ENCODE data around the gene BACH2. TPM values are rescaled to one million over a fixed set of nuclear protein-coding genes. Genes with fewer than 3 reads are reported as not detected.

BACH2 gene
- polyA plus RNA-seq, 1 of the 3 experiments (the other 2 are of a cell fraction): 0.46 TPM

DNA sequence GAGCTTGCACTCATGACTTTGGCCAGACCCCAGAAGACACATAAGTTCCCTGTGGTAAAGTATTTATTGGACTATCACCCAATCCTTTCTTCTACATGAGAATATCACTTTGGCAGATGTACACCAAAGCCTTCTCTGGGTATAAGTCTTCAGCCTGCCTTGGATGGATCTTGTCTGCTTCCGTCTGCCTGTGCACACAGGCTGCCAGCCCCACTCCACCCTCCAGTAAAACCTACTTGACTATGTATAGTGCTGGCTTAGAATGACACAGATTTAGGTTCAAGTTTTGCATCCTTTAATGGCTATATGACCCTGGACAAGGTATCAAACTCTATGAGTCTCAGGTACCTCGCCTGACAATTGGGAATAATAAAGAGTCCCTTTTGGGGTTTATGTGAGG, 63.4 kb downstream of the BACH2 start:
- 100% methylated on average over 2 of the region's 2 CpGs for WGBS (ENCODE audit: low lambda C conversion rate)
- no peaks in the 10 kb centered on the region for H3F3A ChIP-seq (replicated peaks; ENCODE audit: insufficient read depth)
- TF ChIP-seq, protein P1, sequence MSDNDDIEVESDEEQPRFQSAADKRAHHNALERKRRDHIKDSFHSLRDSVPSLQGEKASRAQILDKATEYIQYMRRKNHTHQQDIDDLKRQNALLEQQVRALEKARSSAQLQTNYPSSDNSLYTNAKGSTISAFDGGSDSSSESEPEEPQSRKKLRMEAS (IDR thresholded peaks at IDR 0.05; ENCODE audit: low read depth): no peak
- TF ChIP-seq, protein P2, sequence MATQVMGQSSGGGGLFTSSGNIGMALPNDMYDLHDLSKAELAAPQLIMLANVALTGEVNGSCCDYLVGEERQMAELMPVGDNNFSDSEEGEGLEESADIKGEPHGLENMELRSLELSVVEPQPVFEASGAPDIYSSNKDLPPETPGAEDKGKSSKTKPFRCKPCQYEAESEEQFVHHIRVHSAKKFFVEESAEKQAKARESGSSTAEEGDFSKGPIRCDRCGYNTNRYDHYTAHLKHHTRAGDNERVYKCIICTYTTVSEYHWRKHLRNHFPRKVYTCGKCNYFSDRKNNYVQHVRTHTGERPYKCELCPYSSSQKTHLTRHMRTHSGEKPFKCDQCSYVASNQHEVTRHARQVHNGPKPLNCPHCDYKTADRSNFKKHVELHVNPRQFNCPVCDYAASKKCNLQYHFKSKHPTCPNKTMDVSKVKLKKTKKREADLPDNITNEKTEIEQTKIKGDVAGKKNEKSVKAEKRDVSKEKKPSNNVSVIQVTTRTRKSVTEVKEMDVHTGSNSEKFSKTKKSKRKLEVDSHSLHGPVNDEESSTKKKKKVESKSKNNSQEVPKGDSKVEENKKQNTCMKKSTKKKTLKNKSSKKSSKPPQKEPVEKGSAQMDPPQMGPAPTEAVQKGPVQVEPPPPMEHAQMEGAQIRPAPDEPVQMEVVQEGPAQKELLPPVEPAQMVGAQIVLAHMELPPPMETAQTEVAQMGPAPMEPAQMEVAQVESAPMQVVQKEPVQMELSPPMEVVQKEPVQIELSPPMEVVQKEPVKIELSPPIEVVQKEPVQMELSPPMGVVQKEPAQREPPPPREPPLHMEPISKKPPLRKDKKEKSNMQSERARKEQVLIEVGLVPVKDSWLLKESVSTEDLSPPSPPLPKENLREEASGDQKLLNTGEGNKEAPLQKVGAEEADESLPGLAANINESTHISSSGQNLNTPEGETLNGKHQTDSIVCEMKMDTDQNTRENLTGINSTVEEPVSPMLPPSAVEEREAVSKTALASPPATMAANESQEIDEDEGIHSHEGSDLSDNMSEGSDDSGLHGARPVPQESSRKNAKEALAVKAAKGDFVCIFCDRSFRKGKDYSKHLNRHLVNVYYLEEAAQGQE (IDR thresholded peaks at IDR 0.05; ENCODE audit: low read depth, low read length): no peak
- TF ChIP-seq POLR2AphosphoS5 (IDR thresholded peaks at IDR 0.05; ENCODE audit: low read depth, low read length) (no peak), TAF1 (IDR thresholded peaks at IDR 0.05; ENCODE audit: borderline replicate concordance, low read depth, low read length) (no peak), USF2 (IDR thresholded peaks at IDR 0.05; ENCODE audit: borderline replicate concordance, low read depth, low read length) (no peak), RXRA (IDR thresholded peaks at IDR 0.05; ENCODE audit: borderline replicate concordance, low read depth) (no peak), EZH2phosphoT487 (IDR thresholded peaks at IDR 0.05; ENCODE audit: borderline replicate concordance, low read depth) (no peak), SIN3A (IDR thresholded peaks at IDR 0.05; ENCODE audit: borderline replicate concordance, low read depth, low read length) (no peak), TCF12 (IDR thresholded peaks at IDR 0.05) (no peak)
- TF ChIP-seq, protein P3, sequence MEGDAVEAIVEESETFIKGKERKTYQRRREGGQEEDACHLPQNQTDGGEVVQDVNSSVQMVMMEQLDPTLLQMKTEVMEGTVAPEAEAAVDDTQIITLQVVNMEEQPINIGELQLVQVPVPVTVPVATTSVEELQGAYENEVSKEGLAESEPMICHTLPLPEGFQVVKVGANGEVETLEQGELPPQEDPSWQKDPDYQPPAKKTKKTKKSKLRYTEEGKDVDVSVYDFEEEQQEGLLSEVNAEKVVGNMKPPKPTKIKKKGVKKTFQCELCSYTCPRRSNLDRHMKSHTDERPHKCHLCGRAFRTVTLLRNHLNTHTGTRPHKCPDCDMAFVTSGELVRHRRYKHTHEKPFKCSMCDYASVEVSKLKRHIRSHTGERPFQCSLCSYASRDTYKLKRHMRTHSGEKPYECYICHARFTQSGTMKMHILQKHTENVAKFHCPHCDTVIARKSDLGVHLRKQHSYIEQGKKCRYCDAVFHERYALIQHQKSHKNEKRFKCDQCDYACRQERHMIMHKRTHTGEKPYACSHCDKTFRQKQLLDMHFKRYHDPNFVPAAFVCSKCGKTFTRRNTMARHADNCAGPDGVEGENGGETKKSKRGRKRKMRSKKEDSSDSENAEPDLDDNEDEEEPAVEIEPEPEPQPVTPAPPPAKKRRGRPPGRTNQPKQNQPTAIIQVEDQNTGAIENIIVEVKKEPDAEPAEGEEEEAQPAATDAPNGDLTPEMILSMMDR (IDR thresholded peaks at IDR 0.05): no peak
- no peaks in the 10 kb centered on the region for H3K9me2 ChIP-seq
- no peaks in the 10 kb centered on the region for H3K9me3 ChIP-seq
- no peaks in the 10 kb centered on the region for H4K20me1 ChIP-seq (ENCODE audit: insufficient read depth)
- no peaks in the 10 kb centered on the region for H3K79me2 ChIP-seq (ENCODE audit: insufficient read depth)
- no peaks in the 10 kb centered on the region for H3K36me3 ChIP-seq (replicated peaks in 1 of 2; ENCODE audit: control insufficient read depth in 1 of 2, insufficient read depth in 2 of 2, low read length in 1 of 2)
- no peak for DNase-seq
- H3K4me2 ChIP-seq: no peak overlapping the region
- POLR2A ChIA-PET: no interaction called here
- H3K4me3 ChIP-seq (ENCODE audit: low read depth in 2 of 2, low read length in 1 of 2): no peak overlapping the region
- H3K27ac ChIP-seq (ENCODE audit: low read depth in 2 of 2, low read length in 1 of 2): no peak overlapping the region
- H3K4me1 ChIP-seq (ENCODE audit: control insufficient read depth in 1 of 2, insufficient read depth in 2 of 2, low read depth in 1 of 2, low read length in 1 of 2): peaks cover 0 to 10% of the 10 kb centered on the region in 2 experiments; a peak in 2 of 4 replicates
- CTCF ChIA-PET: no interaction called here
- H2AFZ ChIP-seq (ENCODE audit: low read depth): no peak overlapping the region
- no peaks in the 10 kb centered on the region for H3K27me3 ChIP-seq (ENCODE audit: insufficient read depth)
- H3K9ac ChIP-seq: no peak overlapping the region

- Histone ChIP-seq H3K9me3 (no peaks in the 10 kb centered on the region), H3K27me3 (ENCODE audit: insufficient read depth) (no peaks in the 10 kb centered on the region), H3K27ac (ENCODE audit: low read depth in 2 of 2, low read length in 1 of 2) (no peak overlapping the region), H3F3A (replicated peaks; ENCODE audit: insufficient read depth) (no peaks in the 10 kb centered on the region), H3K4me2 (no peak overlapping the region), H3K36me3 (replicated peaks in 1 of 2; ENCODE audit: control insufficient read depth in 1 of 2, insufficient read depth in 2 of 2, low read length in 1 of 2) (no peaks in the 10 kb centered on the region), H3K9ac (no peak overlapping the region), H2AFZ (ENCODE audit: low read depth) (no peak overlapping the region), H3K79me2 (ENCODE audit: insufficient read depth) (no peaks in the 10 kb centered on the region), H4K20me1 (ENCODE audit: insufficient read depth) (no peaks in the 10 kb centered on the region), H3K4me1 (ENCODE audit: control insufficient read depth in 1 of 2, insufficient read depth in 2 of 2, low read depth in 1 of 2, low read length in 1 of 2) (peaks cover 0 to 7% of the 10 kb centered on the region in 2 experiments; a peak in 1 of 4 replicates), H3K9me2 (no peaks in the 10 kb centered on the region), H3K4me3 (ENCODE audit: low read depth in 2 of 2, low read length in 1 of 2) (no peak overlapping the region)
- ChIA-PET CTCF (no interaction called here), POLR2A (no interaction called here)
- no peak for DNase-seq
- WGBS (ENCODE audit: low lambda C conversion rate): 82% methylated on average over 1 of the region's 1 CpG
- TF ChIP-seq RFX5 (IDR thresholded peaks at IDR 0.05; ENCODE audit: low read length) (no peak), RCOR1 (IDR thresholded peaks at IDR 0.05; ENCODE audit: low read length) (no peak), TCF12 (IDR thresholded peaks at IDR 0.05) (no peak), GABPA (IDR thresholded peaks at IDR 0.05; ENCODE audit: low read depth) (no peak), TAF1 (IDR thresholded peaks at IDR 0.05; ENCODE audit: borderline replicate concordance, low read depth, low read length) (no peak), NFIC (IDR thresholded peaks at IDR 0.05; ENCODE audit: borderline replicate concordance) (no peak), EZH2phosphoT487 (IDR thresholded peaks at IDR 0.05; ENCODE audit: borderline replicate concordance, low read depth) (no peak), NRF1 (IDR thresholded peaks at IDR 0.05; ENCODE audit: low read depth, low read length) (no peak), SMC3 (IDR thresholded peaks at IDR 0.05; ENCODE audit: low read depth, low read length) (no peak), RAD21 (IDR thresholded peaks at IDR 0.05; ENCODE audit: low read length) (no peak), FOXM1 (IDR thresholded peaks at IDR 0.05; ENCODE audit: low read depth) (no peak), POLR2AphosphoS5 (IDR thresholded peaks at IDR 0.05; ENCODE audit: low read depth, low read length) (no peak), CHD2 (IDR thresholded peaks at IDR 0.05; ENCODE audit: low read length, partially characterized antibody) (no peak), GATA2 (CRISPR knock-in tag; IDR thresholded peaks at IDR 0.05) (no peak), MXI1 (IDR thresholded peaks at IDR 0.05; ENCODE audit: low read depth, low read length) (no peak)
Measured at GRCh38 chr6:90231798-90232197, 64.8 kb downstream of the BACH2 start.

Measured in SK-N-SH (cell line).